KMS-11 (cell line): ENCODE results near the gene GCAT.

ENCODE experiments used
- H2AFZ ChIP-seq: fragments of 200-600 bp; sonication (generic); 2 replicates; pipeline ENCODE4 v1.6.1; 2016; ENCODE audit warnings: antibody characterized with exemption, mixed run types, low read depth
- H3K27ac ChIP-seq: fragments of 200-600 bp; sonication (generic); 2 replicates; pipeline ENCODE4 v1.6.1; 2016; ENCODE audit warnings: mild to moderate bottlenecking, mixed run types
- H3K27me3 ChIP-seq: fragments of 200-600 bp; sonication (generic); 2 replicates; pipeline ENCODE4 v1.6.1; 2017; ENCODE audit warnings: mild to moderate bottlenecking, low read depth, mixed run types, moderate library complexity; ENCODE audit not compliant: insufficient read depth
- H3K36me3 ChIP-seq: fragments of 200-600 bp; sonication (generic); 2 replicates; pipeline ENCODE4 v1.6.1; 2017; ENCODE audit warnings: mild to moderate bottlenecking, mixed run types; ENCODE audit not compliant: insufficient read depth
- H3K4me1 ChIP-seq: fragments of 200-600 bp; sonication (generic); 2 replicates; pipeline ENCODE4 v1.6.1; 2016; ENCODE audit warnings: mild to moderate bottlenecking, low read depth, mixed run types; ENCODE audit not compliant: poor library complexity, severe bottlenecking
- H3K4me2 ChIP-seq: fragments of 200-600 bp; sonication (generic); 2 replicates; pipeline ENCODE4 v1.7.0; 2016; ENCODE audit warnings: mild to moderate bottlenecking, mixed run types
- H3K4me3 ChIP-seq: fragments of 200-600 bp; sonication (generic); IDR thresholded peaks from 2 replicates; pipeline ENCODE4 v1.6.1; 2017; ENCODE audit warnings: low read depth, low read length, mixed read lengths; ENCODE audit not compliant: insufficient read depth
- H3K79me2 ChIP-seq: fragments of 200-600 bp; sonication (generic); 2 replicates; pipeline ENCODE4 v1.6.1; 2016; ENCODE audit warnings: low read depth, mixed run types; ENCODE audit not compliant: insufficient read depth
- H3K9ac ChIP-seq: fragments of 200-600 bp; sonication (generic); 2 replicates; pipeline ENCODE4 v1.6.1; 2016; ENCODE audit warnings: mild to moderate bottlenecking, mixed run types
- H4K20me1 ChIP-seq: fragments of 200-600 bp; sonication (generic); 2 replicates; pipeline ENCODE4 v1.6.1; 2016; ENCODE audit warnings: mild to moderate bottlenecking, mixed run types; ENCODE audit not compliant: insufficient read depth
- CTCF ChIP-seq: fragments of 200-600 bp; sonication (generic); conservative IDR thresholded peaks from 2 replicates; pipeline ENCODE4 v1.6.1; 2017; ENCODE audit warnings: low read depth, mild to moderate bottlenecking, antibody characterized with exemption, low read length, moderate library complexity, mixed read lengths

GCAT gene

DNA sequence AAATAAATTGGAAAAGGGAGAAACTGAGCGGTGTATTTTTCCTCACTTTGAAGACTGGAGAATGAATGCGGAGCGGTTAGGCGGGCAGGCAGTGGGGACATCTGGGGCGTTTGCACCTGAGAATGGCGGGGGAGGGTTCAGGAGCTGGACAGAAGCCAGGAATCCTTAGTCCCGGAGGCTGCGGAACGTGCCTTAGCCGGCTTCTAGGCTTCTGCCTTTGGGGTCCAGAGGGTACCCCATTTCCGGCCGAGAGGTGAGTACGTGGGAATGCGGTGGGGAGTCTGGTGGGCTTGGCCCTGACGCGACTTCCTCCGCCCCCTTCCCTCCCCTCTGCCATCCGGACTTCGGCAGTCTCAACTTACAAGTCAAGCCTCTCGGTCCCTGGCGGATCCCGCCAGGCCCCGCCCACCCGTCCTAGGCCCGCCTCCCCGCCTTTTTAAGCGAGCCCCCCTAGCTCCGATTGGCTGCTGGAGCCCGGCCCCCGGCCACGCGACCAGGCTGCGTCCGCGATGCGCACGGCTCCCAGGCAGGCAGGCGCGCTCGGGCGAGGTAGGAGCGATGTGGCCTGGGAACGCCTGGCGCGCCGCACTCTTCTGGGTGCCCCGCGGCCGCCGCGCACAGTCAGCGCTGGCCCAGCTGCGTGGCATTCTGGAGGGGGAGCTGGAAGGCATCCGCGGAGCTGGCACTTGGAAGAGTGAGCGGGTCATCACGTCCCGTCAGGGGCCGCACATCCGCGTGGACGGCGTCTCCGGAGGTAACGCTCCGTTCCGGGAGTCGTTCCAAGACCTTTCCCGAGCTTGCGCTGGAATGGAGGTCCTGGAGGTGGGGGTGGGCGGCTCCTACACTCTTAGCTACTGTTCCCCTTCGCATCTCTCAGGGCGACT is at the start of gene GCAT:
GCAT (plus strand) TSS at position 525 of the 884 bp plus-strand sequence; CDS start at position 559, 34 bp downstream.
- peaks cover 41% of the 10 kb centered on the region for H3K27me3 ChIP-seq
- no peak within 1 kb of the TSS; the same call in 1 of the 2 replicates for H3K9ac ChIP-seq
- TF ChIP-seq CTCF, result no peak
- H3K4me2 ChIP-seq, result peak within 1 kb of the TSS; percentile 64
- no peaks in the 10 kb centered on the region for H3K36me3 ChIP-seq
- no peaks in the 10 kb centered on the region for H4K20me1 ChIP-seq
- peak within 1 kb of the TSS; percentile 62 for H2AFZ ChIP-seq
- no peaks in the 10 kb centered on the region for H3K79me2 ChIP-seq
- H3K4me1 ChIP-seq, result peaks cover 27% of the 10 kb centered on the region
- no peak within 1 kb of the TSS for H3K27ac ChIP-seq
- H3K4me3 ChIP-seq, result no peak within 1 kb of the TSS

DNA sequence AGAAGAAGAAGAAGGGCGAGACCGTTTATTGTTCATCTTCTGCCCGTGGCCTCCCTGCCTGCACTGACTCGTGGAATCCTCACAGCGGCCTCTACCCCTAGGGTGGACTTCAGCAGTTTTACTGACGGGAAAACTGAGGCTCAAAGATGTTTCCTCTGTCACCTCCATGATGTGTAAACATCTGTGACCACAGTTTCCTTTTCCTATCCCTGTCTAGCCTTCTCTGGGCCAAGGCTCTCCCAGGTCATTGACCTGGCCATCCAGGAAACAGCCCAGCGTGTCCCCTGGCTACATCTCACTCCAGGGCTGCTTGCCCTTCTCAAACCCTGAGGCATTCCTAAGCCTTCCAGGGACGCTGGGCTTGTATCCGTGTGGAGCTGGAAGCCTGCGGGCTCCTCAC is 49.0 kb upstream of the GCAT start:
- no peak for TF ChIP-seq CTCF
- H4K20me1 ChIP-seq, result no peaks in the 10 kb centered on the region
- no peaks in the 10 kb centered on the region for H3K27me3 ChIP-seq
- no peak overlapping the region for H3K4me2 ChIP-seq
- no peak overlapping the region for H3K27ac ChIP-seq
- peaks cover 5% of the 10 kb centered on the region for H3K4me1 ChIP-seq
- H2AFZ ChIP-seq, result no peak overlapping the region
- no peak overlapping the region for H3K4me3 ChIP-seq
- no peak overlapping the region for H3K9ac ChIP-seq
- no peaks in the 10 kb centered on the region for H3K79me2 ChIP-seq
- no peaks in the 10 kb centered on the region for H3K36me3 ChIP-seq

GRCh38 chr22:37759281-37759680 is 48.5 kb upstream of the GCAT start:
- H3K27ac ChIP-seq, result no peak overlapping the region
- TF ChIP-seq CTCF, result no peak
- no peak overlapping the region for H2AFZ ChIP-seq
- no peaks in the 10 kb centered on the region for H3K27me3 ChIP-seq
- H3K4me3 ChIP-seq, result no peak overlapping the region
- no peaks in the 10 kb centered on the region for H3K36me3 ChIP-seq
- H4K20me1 ChIP-seq, result no peaks in the 10 kb centered on the region
- H3K9ac ChIP-seq, result no peak overlapping the region
- H3K4me2 ChIP-seq, result no peak overlapping the region
- H3K79me2 ChIP-seq, result no peaks in the 10 kb centered on the region
- H3K4me1 ChIP-seq, result peaks cover 11% of the 10 kb centered on the region

- TF ChIP-seq CTCF, result no peak
- Histone ChIP-seq H2AFZ (no peak overlapping the region), H4K20me1 (no peaks in the 10 kb centered on the region), H3K4me1 (peaks cover 20% of the 10 kb centered on the region), H3K4me3 (no peak overlapping the region), H3K27ac (no peak overlapping the region), H3K4me2 (no peak overlapping the region), H3K36me3 (no peaks in the 10 kb centered on the region), H3K9ac (no peak overlapping the region), H3K79me2 (no peaks in the 10 kb centered on the region), H3K27me3 (no peaks in the 10 kb centered on the region)
Observed at GRCh38 chr22:37760152-37760551, 47.6 kb upstream of the GCAT start.
